Nephron (organoid): ENCODE data around the gene LRRC25.

Experiments
- H3K27ac Mint-ChIP-seq, 3 experiments: 2 replicates each; pipeline ENCODE4 v1.8.0; 2020; ENCODE audit warnings: mixed read lengths in 3 of 3, mild to moderate bottlenecking in 2 of 3, moderate library complexity in 1 of 3
- H3K27me3 Mint-ChIP-seq: 2 replicates; pipeline ENCODE4 v1.8.0; 2021; ENCODE audit warnings: low read depth, mild to moderate bottlenecking, moderate library complexity, mixed read lengths
- H3K36me3 Mint-ChIP-seq: 2 replicates; pipeline ENCODE4 v1.8.0; 2020; ENCODE audit warnings: low read depth, mixed read lengths
- H3K4me1 Mint-ChIP-seq: 2 replicates; pipeline ENCODE4 v1.8.0; 2020; ENCODE audit warnings: mixed read lengths
- H3K4me3 Mint-ChIP-seq, 3 experiments: 2 replicates each; pipeline ENCODE4 v1.8.0; 2020; ENCODE audit warnings: mild to moderate bottlenecking in 3 of 3, mixed read lengths in 3 of 3, moderate library complexity in 2 of 3
- H3K9me3 Mint-ChIP-seq: 2 replicates; pipeline ENCODE4 v1.8.0; 2020; ENCODE audit warnings: mixed read lengths
- CTCF ChIP-seq, 3 experiments: fragments of 200-600 bp; sonication (generic); IDR thresholded peaks; one replicate each; pipeline ENCODE4 v1.5.0; 2021; ENCODE audit warnings: antibody characterized with exemption in 3 of 3; ENCODE audit not compliant: unreplicated experiment in 3 of 3

Gene LRRC25

GRCh38 chr19:18399008-18399407 is 1.6 kb upstream of the LRRC25 start:
- H3K27ac Mint-ChIP-seq = no peak overlapping the region
- no peaks in the 10 kb centered on the region for H3K36me3 Mint-ChIP-seq
- H3K9me3 Mint-ChIP-seq = no peaks in the 10 kb centered on the region
- H3K4me1 Mint-ChIP-seq = peaks cover 24% of the 10 kb centered on the region
- peaks cover 9% of the 10 kb centered on the region for H3K27me3 Mint-ChIP-seq
- H3K4me3 Mint-ChIP-seq = no peak overlapping the region
- TF ChIP-seq CTCF (IDR thresholded peaks at IDR 0.05; ENCODE audit: unreplicated experiment in 3 of 3) = no peak

- no peaks in the 10 kb centered on the region for H3K36me3 Mint-ChIP-seq
- H3K27ac Mint-ChIP-seq = no peak overlapping the region
- peaks cover 13% of the 10 kb centered on the region for H3K27me3 Mint-ChIP-seq
- TF ChIP-seq CTCF (IDR thresholded peaks at IDR 0.05; ENCODE audit: unreplicated experiment in 3 of 3) = no peak
- peaks cover 8% of the 10 kb centered on the region for H3K4me1 Mint-ChIP-seq
- H3K9me3 Mint-ChIP-seq = no peaks in the 10 kb centered on the region
- no peak overlapping the region for H3K4me3 Mint-ChIP-seq
Observed at GRCh38 chr19:18396471-18397241, 766 bp downstream of the LRRC25 start.

GRCh38 chr19:18393836-18394235 is 3.6 kb downstream of the LRRC25 start:
- no peak for TF ChIP-seq CTCF (IDR thresholded peaks at IDR 0.05; ENCODE audit: unreplicated experiment in 3 of 3)
- no peaks in the 10 kb centered on the region for H3K4me1 Mint-ChIP-seq
- H3K9me3 Mint-ChIP-seq = no peaks in the 10 kb centered on the region
- H3K36me3 Mint-ChIP-seq = no peaks in the 10 kb centered on the region
- H3K4me3 Mint-ChIP-seq = no peak overlapping the region
- H3K27ac Mint-ChIP-seq = peak overlapping the region in 1 of 3 experiments; percentile 36
- H3K27me3 Mint-ChIP-seq = peaks cover 16% of the 10 kb centered on the region

GRCh38 chr19:18392926-18393325 is 4.5 kb downstream of the LRRC25 start:
- Mint-ChIP-seq H3K27me3 (peaks cover 13% of the 10 kb centered on the region), H3K4me1 (no peaks in the 10 kb centered on the region), H3K9me3 (no peaks in the 10 kb centered on the region), H3K4me3 (no peak overlapping the region), H3K27ac (no peak overlapping the region), H3K36me3 (no peaks in the 10 kb centered on the region)
- TF ChIP-seq CTCF (IDR thresholded peaks at IDR 0.05; ENCODE audit: unreplicated experiment in 3 of 3) = no peak

GRCh38 chr19:18392417-18392816 is 5.0 kb downstream of the LRRC25 start:
- H3K36me3 Mint-ChIP-seq = no peaks in the 10 kb centered on the region

More at GRCh38 chr19:18392417-18392816, 5.0 kb downstream of the LRRC25 start:
- Mint-ChIP-seq H3K4me1 (no peaks in the 10 kb centered on the region), H3K9me3 (no peaks in the 10 kb centered on the region), H3K27ac (no peak overlapping the region), H3K27me3 (peaks cover 14% of the 10 kb centered on the region), H3K4me3 (no peak overlapping the region)
- no peak for TF ChIP-seq CTCF (IDR thresholded peaks at IDR 0.05; ENCODE audit: unreplicated experiment in 3 of 3)
